Stimulated activated naive CD4-positive, alpha-beta T cell (primary cell): Measurements from ENCODE around the gene RSPRY1.
"Not testable (repeated sequence)": the region's sequence is repeated elsewhere in the genome, so short reads cannot be mapped to it uniquely, and the experiment has no call there.

Source experiments
- DNase-seq, 6 experiments: peaks; one replicate each; lab custom pipeline; 2025; lab: John Stamatoyannopoulos, UW

Gene RSPRY1

DNA sequence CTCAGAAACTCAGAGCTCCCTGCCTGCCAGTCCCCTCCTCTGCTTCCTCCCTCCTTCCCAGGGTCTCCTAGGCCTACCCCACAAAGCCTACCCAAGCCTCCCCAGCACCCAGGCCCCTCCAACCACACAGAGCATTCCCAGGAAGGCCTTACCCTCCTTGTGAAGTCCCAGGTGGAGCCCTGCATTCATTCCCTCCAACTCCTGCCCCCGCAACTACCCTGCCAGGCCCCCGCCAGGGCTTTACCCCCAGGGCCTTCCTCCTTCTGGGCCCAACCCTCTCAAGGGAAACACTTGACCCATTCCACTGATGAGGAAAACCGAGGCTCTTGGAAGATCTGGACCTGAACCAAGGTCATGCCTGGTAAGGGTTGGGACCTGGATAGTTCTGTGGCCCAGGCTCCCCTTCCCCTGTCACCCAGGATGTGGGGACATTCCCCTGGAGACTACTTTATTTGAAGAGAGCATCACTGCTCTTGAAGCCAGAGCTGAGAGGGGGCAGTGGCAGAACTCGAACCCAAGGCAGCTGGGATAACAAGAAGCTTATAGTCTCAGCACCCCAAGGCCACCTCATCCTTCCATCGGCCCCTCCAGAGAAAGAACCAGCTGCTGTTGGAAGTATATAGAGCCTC is 85.9 kb downstream of the RSPRY1 start:
- no peak for DNase-seq

DNA sequence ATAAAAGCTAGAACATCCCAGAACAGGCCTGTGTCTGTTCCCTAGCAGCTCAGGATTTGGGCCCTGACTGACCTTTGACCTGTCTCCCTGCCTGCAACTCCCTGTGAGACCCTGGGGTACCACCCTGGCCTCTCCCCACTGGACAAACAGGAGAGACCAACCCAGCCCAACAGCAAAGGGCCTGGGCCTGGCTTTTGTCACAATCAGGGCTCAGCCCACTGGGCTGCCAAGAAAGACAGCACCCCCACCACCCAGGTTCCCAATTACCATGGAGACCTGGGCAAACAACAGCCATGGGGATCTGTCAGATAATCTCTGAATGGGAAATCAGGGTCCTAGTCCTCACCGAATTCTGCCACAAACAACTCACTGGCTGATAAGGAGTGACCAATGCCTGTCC is 87.2 kb downstream of the RSPRY1 start:
- DNase-seq = no peak

DNA sequence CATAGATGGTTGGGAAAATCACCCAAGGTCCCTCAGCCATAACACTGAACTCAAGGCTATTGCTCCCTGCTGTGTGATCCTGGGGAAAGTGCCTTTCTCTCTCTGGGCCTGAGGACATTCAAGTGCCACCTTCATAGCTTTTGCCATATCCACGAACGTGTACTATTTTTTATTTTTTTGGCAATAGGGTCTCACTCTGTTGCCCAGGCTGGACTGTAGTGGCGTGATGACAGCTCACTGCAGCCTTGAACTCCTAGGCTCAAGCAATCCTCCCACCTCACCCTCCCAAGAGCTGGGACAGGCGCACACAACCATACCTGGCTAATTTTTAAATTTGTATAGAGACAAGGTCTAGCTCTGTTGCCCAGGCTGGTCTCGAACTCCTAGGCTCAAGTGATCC is 87.7 kb downstream of the RSPRY1 start:
- DNase-seq = no peak

DNA sequence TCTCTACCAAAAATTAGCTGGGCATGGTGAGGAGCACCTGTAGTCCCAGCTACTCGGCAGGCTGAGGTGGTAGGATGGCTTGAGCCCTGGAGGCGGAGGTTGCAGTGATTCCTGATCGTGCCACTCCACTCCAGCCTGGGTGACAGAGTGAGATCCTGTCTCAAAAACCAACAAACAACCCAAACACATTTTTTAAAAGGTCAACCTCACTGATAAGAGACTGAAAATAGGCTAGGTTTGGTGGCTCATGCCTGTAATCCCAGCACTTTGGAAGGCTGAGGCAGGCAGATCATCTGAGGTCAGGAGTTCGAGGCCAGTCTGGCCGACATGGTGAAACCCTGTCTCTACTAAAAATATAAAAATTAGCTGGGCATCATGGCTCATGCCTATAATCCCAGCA is 89.8 kb downstream of the RSPRY1 start:
- not testable (repeated sequence) for DNase-seq

DNA sequence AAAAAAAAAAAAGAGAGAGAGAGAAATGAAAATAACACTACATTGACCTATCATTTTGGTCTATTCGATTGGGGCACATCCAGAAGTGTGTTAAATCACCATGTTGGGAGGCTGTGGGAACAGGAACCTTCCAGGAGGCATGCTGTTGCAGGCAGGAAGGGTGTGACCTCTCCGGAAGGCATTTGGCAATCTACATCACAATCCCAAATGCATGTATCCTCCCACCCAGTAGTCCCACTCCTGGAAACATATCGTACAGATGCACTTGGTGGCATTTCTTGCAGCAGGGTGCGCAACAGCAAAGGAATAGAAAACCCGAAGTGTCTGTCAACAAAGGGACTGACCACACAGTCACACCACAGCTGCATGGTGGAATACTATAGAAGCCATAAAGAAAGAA is 90.5 kb downstream of the RSPRY1 start:
- DNase-seq = no peak

DNA sequence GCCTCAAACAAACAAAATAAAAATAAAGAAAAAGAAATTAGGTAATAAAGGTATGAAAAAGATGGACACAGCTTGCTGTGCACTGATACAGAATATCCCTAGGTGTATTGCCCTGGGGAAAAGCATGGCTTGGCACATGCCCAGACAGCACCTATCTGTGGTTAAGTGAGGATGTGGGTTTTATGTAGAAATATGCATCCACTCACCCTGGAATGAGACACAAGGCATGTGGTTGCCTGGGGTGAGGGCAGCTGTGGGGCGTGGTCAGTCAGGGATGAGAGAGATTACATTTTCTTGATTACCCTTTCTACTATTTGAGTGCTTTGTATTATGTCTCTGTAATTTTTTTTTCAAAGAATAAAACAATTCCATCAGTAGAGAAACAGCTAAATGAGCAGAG is 91.5 kb downstream of the RSPRY1 start:
- DNase-seq = peak; percentile 14 to 77 (median 58)

DNA sequence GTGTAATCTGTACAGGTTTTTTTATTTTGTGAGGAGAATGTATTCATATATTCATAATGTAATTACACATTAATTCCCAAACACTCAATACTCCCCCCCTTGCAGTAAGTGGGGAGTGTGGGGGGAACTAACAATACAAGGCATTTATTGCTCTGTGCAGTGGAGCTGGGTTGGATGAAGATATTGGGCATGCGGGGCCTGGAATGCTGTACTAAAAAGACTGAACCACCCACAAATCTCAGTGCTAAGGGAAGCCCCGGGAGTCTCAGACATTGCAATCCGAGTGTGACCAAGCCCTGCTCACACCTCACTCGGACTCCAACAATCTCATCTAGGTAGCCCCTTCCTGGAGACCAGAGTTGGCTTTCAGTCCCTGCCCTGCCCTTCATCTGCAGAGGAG is 92.4 kb downstream of the RSPRY1 start:
- DNase-seq = no peak

DNA sequence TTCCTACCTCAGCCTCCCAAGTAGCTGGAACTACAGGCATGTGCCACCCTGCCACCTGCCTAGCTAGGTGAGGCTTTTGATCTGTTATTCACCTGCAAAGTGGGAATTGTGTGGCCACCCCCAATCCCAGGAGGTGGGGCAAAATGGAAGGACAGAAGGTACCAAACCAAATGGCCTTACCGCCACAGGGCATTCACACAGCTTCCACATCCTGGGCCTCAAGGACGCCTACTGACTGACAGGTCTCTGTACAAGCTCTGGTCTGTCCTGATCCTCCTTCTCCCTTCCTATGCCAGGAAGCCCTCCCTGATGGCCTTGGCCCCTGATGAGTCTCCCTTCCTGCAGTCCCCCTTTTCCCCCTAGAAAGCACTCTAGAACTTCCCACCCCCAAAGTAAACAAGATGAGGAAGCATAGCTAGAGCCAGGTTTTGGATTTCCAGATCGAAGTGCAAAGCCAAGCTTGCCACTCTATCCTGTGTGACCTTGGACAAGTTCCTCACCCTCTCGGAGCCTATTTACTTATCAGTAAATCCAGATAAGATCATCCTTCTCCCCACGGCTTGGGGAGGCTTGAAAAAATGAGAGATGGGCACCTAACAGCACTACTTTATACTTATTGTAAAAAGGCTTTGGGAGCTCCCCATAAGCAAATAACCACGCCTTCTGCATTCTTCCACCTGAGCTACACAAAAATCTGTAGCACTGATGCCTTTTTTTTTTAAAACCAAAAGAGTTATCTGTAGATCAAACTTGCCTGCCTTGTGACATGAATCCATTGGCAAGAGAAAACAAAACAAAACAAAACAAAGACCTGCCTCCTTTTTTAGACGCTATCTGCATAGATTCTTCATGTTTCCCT is 93.9 kb downstream of the RSPRY1 start:
- peak in 1 of 6 experiments; percentile 8 for DNase-seq

DNA sequence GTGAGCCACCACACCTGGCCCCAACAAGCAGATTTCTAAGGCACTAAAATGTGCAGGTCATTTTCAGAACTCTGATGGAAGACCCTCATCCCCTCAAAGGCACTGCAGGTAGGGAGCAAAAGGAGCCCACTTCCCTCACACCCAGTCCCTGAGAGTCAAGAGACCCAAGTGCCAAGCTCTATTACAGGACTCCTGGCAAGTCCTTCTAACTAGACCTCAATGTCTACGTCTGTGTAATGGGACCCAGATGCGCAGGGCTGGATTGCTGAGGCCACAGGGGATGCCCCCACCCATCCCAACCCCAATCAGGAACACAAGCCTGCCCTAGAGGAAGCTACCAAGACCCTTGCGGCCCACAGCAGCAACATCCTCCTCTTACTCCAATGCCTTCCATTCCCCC is 95.7 kb downstream of the RSPRY1 start:
- no peak for DNase-seq

DNA sequence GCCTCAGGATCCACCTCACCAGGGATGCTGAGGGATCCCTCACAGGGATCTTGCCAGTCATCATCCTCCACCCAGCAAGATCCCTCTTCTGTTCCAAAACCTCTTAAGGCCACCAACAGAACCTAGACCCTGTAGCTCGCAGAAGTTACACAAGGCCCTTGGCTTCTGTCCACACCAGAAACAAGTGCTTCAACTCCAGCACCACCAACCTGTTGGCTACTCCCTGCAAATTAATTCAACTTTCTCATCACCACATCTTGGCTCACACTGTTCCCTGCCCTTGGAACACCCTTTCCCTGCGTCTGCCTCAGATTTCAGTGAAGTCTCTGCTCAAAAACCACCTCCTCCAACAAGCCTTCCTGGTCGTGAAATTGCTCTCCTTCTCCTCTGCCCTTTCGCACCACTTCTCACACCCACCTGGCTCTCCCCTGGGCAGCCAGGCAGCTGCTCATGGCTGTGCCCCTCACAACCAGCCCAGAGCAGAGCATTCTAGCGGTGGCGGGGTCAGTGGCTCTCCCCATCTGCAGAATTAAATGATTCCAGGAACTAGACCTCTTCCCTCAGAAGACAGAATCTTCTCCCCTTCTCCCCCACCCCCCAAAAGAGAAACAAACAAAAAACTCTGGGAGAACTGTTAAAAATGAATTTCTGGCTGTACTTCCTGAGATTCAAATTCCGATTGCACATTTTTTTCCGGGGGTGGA is 96.5 kb downstream of the RSPRY1 start:
- DNase-seq = no peak

DNA sequence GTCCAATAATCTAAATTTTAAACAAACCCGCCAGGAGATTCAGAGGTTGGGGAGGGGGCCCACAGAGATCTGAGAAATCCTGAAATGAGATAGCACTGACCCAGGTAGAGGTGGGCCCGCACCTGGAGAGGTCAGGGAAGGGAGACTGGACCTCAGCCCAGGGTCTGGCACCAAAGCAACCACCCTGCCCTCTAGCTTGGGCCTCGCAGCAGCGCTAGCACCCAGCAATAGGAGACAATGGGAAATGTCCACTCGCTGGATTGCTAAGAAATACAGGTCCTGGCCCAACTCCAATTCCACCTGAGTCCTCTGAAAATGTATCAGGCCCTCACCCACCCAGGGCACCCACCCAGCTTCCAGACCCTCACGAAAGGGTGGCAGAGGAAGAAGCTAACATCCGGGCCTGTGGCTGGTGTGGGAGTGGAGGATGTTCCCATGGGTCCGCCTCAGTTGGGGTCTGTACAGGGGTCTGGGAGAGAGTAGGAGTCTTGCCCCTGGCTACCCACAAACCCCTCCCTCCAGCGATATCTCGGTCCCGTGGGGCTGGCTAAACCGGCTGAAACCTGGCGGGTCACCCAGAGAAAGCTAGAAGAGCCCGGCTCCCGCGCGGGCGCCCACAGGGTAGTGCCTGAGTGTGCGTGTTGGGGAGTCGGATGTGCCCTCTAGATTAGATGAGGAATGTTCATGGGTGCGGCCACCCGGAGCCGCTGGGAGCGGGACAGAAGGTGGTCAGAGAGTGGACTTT is 97.3 kb downstream of the RSPRY1 start:
- DNase-seq = no peak

DNA sequence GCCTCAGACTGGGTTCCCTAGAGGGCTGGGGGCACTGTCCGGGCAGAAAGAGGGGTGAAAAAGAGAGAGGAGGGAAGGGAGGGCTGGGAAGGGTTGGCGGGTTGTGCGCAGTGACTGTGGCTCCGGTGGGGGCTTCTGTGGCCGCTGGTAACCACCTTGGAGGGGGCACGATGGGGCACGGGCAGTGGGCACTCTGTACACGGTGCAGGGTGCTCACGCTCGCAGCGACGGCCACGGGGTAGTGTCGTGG is 97.8 kb downstream of the RSPRY1 start:
- no peak for DNase-seq

DNA sequence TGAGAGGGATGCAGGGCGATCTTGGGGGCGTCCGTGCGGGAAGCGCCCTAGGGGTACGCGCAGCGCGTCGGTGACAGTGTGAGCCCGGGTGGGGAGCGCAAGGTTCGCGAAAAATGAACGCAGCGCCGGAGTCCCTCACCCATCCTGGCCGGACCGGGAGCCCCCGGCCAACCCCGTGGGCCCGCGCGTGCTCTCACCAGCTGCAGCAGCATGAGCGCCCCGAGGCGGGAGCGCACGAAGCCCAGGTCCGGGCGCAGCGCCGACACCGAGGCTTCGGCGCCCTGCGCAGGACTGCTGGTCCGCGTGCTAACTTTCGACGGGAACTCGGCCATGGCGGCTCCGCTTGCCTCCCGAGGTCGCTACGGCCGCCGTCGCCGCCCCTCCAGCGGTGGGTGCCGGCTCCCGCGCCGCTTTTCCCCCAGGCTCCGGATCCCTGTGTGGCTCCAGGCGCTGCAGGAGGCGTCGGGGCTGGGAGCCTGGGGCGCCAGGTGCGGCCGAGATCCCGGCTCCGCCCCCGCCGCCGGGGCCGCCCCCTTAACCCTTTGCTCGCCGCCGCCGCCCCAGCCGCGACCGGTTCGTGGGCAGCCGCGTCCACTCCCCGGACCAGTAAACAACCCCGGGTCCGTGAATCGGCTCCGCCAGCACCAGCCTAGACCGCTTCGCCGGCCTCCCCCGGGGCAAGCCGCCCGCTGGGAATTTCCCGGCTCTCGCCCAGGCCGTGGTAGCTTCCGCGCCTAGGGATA is 98.3 kb downstream of the RSPRY1 start, which contains the start of gene PLLP:
TSS of gene PLLP (minus strand) at position 464 of the 743 bp plus-strand sequence. CDS start at position 332, 132 bp downstream.
- DNase-seq = peak in 5 of 6 experiments; percentile 21 to 67 (median 51)

DNA sequence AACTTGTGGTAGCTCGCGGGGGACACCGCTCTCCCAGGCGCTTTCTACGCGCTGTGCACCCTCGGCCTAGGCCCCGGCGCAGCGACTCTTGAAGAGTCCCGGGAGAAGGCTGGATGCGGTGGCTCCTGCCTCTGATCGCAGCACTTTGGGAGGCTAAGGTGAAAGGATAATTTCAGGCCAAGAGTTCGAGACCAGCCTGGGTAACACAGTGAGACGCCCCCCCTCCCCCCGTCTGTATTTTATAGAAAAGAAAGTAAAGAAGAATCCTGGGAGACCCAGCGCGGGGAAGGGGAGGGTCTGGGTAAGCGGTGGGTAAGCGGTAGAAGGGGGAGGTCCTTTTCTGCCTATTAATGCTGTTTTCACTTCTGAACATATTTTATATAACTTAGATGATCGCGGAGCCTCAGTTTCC is 98.8 kb downstream of the RSPRY1 start:
- DNase-seq = no peak

DNA sequence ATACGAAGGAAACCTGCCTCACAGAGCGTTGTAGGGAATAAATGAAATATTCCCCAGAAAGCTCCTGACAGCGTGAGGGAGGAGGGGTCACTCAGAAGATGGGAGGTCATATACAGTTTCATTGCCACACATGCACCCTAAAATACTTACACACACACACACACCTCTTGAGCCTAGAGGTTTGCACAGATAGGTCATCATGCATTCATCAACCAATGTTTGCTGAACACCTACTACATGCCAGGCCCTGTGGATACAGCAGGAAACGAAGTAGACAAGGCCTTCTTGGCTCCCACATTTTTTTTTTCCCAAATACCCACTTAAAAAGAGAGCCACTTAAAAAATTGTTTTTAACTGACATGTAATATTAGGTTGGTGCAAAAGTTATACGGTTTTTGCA is 99.2 kb downstream of the RSPRY1 start:
- DNase-seq = no peak

DNA sequence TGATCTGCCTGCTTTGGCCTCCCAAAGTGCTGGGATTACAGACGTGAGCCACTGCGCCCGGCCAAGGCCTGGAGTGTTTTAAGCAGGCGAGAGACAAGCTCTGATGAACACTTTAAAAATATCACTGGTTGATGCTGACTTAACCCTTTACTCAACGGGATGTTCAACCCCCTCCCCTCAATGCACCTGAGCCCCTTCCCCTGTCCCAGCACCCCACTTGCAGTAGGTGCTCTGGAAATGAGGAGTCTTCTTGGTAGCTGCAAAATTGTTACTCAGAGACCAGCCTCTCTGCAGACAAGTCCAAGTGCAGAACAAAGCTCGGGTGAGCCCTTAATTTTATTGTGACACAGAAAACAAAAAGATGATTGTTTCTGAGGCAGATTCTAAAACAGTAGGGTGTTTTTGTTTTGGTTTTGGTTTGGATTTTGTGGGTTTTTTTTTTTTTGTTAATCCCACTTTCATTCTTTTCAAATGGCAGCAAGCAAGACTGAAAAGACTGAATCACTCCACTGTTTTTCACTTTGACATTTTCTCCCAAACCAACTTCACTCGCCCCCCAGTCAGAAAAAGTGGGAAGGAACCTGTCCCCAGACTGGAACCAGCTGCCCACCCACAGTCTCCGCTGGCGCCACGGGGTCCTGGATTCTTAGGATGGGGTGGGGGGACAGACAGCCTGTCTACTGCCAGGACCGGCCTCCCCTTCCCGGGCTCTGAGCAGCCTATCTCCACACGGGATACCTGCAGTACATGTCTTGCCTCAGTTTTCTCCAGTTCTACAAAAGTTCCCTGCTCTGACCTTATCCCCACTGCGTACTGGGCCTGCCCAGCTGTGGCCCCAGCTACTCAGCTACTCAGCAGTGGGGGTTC is 103.5 kb downstream of the RSPRY1 start:
- DNase-seq = no peak
